Glomerular visceral epithelial cell (primary cell): Measurements from ENCODE around the gene SLC16A2.
"Not testable (repeated sequence)": the region's sequence is repeated elsewhere in the genome, so short reads cannot be mapped to it uniquely, and the experiment has no call there.

Experiments
- DNase-seq: peaks from one replicate; pipeline ENCODE4 v3.0.0-alpha.2; 2016; ENCODE audit errors: extremely low spot score

The SLC16A2 gene

GRCh38 chrX:74446876-74447275 is 25.6 kb downstream of the SLC16A2 start:
- no peak for DNase-seq

- DNase-seq: no peak
These were observed 27.4 kb downstream of the SLC16A2 start for GRCh38 chrX:74448669-74449068.

- peak; percentile 32 for DNase-seq
These were observed 28.1 kb downstream of the SLC16A2 start for GRCh38 chrX:74449322-74449936.

- peak; percentile 12 for DNase-seq
These were observed 28.6 kb downstream of the SLC16A2 start for GRCh38 chrX:74449937-74450330.

GRCh38 chrX:74450803-74451449 is 29.6 kb downstream of the SLC16A2 start:
- peak; percentile 73 for DNase-seq

GRCh38 chrX:74451450-74452198 is 30.3 kb downstream of the SLC16A2 start:
- DNase-seq: no peak

GRCh38 chrX:74452199-74452481 is 30.8 kb downstream of the SLC16A2 start:
- no peak for DNase-seq

GRCh38 chrX:74453178-74453577 is 31.9 kb downstream of the SLC16A2 start:
- DNase-seq: no peak

- DNase-seq: not testable (repeated sequence)
These were observed 32.9 kb downstream of the SLC16A2 start for GRCh38 chrX:74454233-74454632.

- peak; percentile 54 for DNase-seq
These were observed 37.4 kb downstream of the SLC16A2 start for GRCh38 chrX:74458736-74459135.

GRCh38 chrX:74461384-74461783 is 40.1 kb downstream of the SLC16A2 start:
- DNase-seq: no peak

GRCh38 chrX:74464722-74465121 is 43.4 kb downstream of the SLC16A2 start:
- no peak for DNase-seq

- DNase-seq: no peak
These were observed 44.1 kb downstream of the SLC16A2 start for GRCh38 chrX:74465424-74465823.

- no peak for DNase-seq
These were observed 46.4 kb downstream of the SLC16A2 start for GRCh38 chrX:74467656-74468055.

GRCh38 chrX:74473116-74473515 is 51.8 kb downstream of the SLC16A2 start:
- not testable (repeated sequence) for DNase-seq

- no peak for DNase-seq
These were observed 69.0 kb downstream of the SLC16A2 start for GRCh38 chrX:74490247-74490646.

GRCh38 chrX:74492720-74493201 is 71.5 kb downstream of the SLC16A2 start:
- DNase-seq: no peak

- DNase-seq: no peak
These were observed 72.5 kb downstream of the SLC16A2 start for GRCh38 chrX:74493806-74494205.

GRCh38 chrX:74498924-74499323 is 77.6 kb downstream of the SLC16A2 start:
- no peak for DNase-seq

- no peak for DNase-seq
These were observed 78.8 kb downstream of the SLC16A2 start for GRCh38 chrX:74500067-74500466.

GRCh38 chrX:74500555-74500954 is 79.3 kb downstream of the SLC16A2 start:
- no peak for DNase-seq

- no peak for DNase-seq
These were observed 84.1 kb downstream of the SLC16A2 start for GRCh38 chrX:74505437-74505836.
